ENCODE data around the gene TASP1. TPM values are rescaled to one million over a fixed set of nuclear protein-coding genes. Genes with fewer than 3 reads are reported as not detected.

Gene TASP1
- total and polyA plus RNA-seq, 4 donors: 2.5 to 10.0 (median 4.7) TPM

GRCh38 chr20:13671916-13672378 is 33.2 kb upstream of the TASP1 start:
- Histone ChIP-seq H3K4me3 (ENCODE audit: low read depth in 1 of 3, low read length in 3 of 3) (no peak overlapping the region), H3K9me3 (ENCODE audit: control insufficient read depth in 4 of 4, low read length in 3 of 4) (no peaks in the 10 kb centered on the region), H3K4me1 (ENCODE audit: control insufficient read depth in 4 of 4, insufficient read depth in 4 of 4, low read length in 3 of 4) (peaks cover 0 to 5% (median under 1%) of the 10 kb centered on the region in 4 donors), H3K36me3 (ENCODE audit: control insufficient read depth in 4 of 4, insufficient read depth in 3 of 4, low read depth in 1 of 4, low read length in 3 of 4) (no peaks in the 10 kb centered on the region), H3K9ac (ENCODE audit: low read depth in 1 of 2, low read length in 2 of 2) (no peak overlapping the region), H3K27me3 (ENCODE audit: control insufficient read depth in 4 of 4, insufficient read depth in 4 of 4, low read length in 3 of 4) (no peaks in the 10 kb centered on the region), H3K27ac (ENCODE audit: low read depth in 1 of 2, low read length in 2 of 2) (no peak overlapping the region)
- WGBS: 34% methylated on average over 1 of the region's 1 CpG
- no peak for TF ChIP-seq FOXA2 (IDR thresholded peaks at IDR 0.05)
- TF ChIP-seq HNF4G (IDR thresholded peaks at IDR 0.05): no peak
- TF ChIP-seq NR2F2 (IDR thresholded peaks at IDR 0.05): no peak
- TF ChIP-seq, protein P1, sequence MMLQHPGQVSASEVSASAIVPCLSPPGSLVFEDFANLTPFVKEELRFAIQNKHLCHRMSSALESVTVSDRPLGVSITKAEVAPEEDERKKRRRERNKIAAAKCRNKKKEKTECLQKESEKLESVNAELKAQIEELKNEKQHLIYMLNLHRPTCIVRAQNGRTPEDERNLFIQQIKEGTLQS (IDR thresholded peaks at IDR 0.05): no peak
- no peak for TF ChIP-seq RXRA (IDR thresholded peaks at IDR 0.05)
- TF ChIP-seq GABPA (IDR thresholded peaks at IDR 0.05 in 1 of 2, conservative IDR thresholded peaks at IDR 0.05 in 1 of 2): no peak
- no peak for TF ChIP-seq FOXA1 (IDR thresholded peaks at IDR 0.05)
- no peak for TF ChIP-seq YY1 (IDR thresholded peaks at IDR 0.05)
- TF ChIP-seq, protein P2, sequence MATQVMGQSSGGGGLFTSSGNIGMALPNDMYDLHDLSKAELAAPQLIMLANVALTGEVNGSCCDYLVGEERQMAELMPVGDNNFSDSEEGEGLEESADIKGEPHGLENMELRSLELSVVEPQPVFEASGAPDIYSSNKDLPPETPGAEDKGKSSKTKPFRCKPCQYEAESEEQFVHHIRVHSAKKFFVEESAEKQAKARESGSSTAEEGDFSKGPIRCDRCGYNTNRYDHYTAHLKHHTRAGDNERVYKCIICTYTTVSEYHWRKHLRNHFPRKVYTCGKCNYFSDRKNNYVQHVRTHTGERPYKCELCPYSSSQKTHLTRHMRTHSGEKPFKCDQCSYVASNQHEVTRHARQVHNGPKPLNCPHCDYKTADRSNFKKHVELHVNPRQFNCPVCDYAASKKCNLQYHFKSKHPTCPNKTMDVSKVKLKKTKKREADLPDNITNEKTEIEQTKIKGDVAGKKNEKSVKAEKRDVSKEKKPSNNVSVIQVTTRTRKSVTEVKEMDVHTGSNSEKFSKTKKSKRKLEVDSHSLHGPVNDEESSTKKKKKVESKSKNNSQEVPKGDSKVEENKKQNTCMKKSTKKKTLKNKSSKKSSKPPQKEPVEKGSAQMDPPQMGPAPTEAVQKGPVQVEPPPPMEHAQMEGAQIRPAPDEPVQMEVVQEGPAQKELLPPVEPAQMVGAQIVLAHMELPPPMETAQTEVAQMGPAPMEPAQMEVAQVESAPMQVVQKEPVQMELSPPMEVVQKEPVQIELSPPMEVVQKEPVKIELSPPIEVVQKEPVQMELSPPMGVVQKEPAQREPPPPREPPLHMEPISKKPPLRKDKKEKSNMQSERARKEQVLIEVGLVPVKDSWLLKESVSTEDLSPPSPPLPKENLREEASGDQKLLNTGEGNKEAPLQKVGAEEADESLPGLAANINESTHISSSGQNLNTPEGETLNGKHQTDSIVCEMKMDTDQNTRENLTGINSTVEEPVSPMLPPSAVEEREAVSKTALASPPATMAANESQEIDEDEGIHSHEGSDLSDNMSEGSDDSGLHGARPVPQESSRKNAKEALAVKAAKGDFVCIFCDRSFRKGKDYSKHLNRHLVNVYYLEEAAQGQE (IDR thresholded peaks at IDR 0.05): no peak
- TF ChIP-seq, protein P3, sequence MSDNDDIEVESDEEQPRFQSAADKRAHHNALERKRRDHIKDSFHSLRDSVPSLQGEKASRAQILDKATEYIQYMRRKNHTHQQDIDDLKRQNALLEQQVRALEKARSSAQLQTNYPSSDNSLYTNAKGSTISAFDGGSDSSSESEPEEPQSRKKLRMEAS (IDR thresholded peaks at IDR 0.05): no peak
- TF ChIP-seq, protein P4, sequence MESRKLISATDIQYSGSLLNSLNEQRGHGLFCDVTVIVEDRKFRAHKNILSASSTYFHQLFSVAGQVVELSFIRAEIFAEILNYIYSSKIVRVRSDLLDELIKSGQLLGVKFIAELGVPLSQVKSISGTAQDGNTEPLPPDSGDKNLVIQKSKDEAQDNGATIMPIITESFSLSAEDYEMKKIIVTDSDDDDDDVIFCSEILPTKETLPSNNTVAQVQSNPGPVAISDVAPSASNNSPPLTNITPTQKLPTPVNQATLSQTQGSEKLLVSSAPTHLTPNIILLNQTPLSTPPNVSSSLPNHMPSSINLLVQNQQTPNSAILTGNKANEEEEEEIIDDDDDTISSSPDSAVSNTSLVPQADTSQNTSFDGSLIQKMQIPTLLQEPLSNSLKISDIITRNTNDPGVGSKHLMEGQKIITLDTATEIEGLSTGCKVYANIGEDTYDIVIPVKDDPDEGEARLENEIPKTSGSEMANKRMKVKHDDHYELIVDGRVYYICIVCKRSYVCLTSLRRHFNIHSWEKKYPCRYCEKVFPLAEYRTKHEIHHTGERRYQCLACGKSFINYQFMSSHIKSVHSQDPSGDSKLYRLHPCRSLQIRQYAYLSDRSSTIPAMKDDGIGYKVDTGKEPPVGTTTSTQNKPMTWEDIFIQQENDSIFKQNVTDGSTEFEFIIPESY (IDR thresholded peaks at IDR 0.05): no peak
- no peak for TF ChIP-seq RAD21 (IDR thresholded peaks at IDR 0.05)
- no peak for TF ChIP-seq TAF1 (conservative IDR thresholded peaks at IDR 0.05)
- no peak for TF ChIP-seq SP1 (IDR thresholded peaks at IDR 0.05)
- no peak for TF ChIP-seq CTCF (IDR thresholded peaks at IDR 0.05; ENCODE audit: low read depth, low read length, missing input control)
- no peak for TF ChIP-seq JUND (IDR thresholded peaks at IDR 0.05)
- no peak for TF ChIP-seq HNF4A (conservative IDR thresholded peaks at IDR 0.05)
- no peak for TF ChIP-seq EGR1 (IDR thresholded peaks at IDR 0.05; ENCODE audit: low read depth in 2 of 2)
- no peak for DNase-seq (ENCODE audit: low spot score)
